Measurements from ENCODE around the gene DYNC1LI1.
"Not testable (repeated sequence)": the region's sequence is repeated elsewhere in the genome, so short reads cannot be mapped to it uniquely, and the experiment has no call there.

Gene DYNC1LI1

GRCh38 chr3:32578669-32579068 is 8.0 kb upstream of the DYNC1LI1 start:
- DNase-seq, result not testable (repeated sequence)

DNA sequence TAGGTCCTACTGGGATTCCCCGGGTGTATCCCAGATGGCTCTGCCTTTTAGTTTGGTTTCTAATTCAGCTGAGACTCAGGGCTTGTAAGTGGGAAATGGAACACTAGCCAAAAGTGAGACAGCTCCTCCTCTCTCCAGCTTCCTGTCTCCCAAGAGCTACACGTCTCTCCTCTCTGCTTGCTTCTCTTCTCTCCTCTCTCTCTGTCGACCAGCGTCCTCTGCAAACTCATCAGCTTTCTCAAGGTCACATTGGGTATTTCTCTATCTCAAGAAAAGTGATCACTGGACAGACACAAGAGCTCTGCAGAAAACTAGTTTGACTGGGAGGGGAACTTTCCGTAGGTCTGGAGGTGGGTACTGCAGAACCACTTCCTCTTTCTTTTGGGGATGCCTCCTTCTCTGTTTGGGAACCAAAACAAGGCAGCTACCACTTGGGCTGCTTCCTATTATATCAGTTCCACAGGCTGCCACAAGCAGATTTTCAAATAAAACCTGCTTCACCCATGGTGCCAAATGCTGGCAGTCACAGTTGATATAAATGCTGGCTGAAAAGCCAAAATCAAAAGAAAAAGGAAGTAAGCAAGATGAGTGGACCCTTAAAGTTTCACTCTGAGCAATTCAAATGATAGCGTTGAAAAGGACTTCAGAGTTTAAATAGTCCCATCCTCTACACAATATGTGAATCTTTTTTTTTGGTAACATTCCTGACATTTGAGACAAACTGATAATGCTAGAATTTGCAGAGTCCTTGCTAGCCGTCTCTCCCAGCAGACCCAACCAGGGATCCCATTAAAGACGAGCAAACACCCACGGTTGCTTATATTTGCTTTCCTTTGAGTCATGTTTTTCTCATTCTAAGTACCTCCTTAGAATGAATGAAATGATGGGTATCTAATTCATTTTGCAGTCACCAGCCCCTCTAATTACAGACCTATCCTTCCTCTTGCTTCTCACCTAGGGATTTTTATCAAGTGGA is 7.2 kb upstream of the DYNC1LI1 start:
- DNase-seq, result peak; percentile 89

DNA sequence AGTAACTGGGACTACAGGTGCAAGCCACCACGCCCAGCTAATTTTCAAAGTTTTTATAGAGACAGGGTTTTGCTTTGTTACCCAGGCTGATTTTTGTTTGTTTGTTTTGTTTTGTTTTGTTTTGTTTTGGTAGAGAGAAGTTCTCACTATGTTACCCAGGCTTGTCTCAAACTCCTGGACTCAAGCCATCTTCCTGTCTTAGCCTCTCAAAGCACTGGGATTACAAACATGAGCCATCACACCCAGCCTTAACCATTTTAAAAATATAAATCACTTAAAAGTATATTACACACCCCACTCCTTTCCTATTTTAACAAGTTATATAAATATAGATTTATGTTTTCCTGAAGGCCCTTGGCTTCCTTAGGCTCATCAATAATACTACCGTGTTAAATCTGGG is 6.5 kb upstream of the DYNC1LI1 start:
- DNase-seq, result no peak

- peak; percentile 52 for DNase-seq
Observed at GRCh38 chr3:32575451-32576113, 4.9 kb upstream of the DYNC1LI1 start.

DNA sequence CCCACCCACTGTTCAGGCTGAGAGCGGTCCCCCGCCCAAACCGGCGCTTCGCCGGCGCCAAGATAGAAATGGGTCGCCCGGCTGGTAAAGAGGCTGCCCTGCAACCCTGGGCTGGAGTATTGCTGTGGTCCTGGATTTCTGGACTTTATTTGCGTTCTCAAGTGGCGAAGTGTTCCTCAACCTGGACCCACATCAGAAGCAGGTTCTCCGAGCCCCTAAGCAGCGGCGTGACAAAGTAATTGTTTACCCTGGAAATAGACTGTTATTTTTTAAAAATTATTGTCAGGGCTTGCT is 481 bp upstream of the DYNC1LI1 start:
- DNase-seq, result no peak

DNA sequence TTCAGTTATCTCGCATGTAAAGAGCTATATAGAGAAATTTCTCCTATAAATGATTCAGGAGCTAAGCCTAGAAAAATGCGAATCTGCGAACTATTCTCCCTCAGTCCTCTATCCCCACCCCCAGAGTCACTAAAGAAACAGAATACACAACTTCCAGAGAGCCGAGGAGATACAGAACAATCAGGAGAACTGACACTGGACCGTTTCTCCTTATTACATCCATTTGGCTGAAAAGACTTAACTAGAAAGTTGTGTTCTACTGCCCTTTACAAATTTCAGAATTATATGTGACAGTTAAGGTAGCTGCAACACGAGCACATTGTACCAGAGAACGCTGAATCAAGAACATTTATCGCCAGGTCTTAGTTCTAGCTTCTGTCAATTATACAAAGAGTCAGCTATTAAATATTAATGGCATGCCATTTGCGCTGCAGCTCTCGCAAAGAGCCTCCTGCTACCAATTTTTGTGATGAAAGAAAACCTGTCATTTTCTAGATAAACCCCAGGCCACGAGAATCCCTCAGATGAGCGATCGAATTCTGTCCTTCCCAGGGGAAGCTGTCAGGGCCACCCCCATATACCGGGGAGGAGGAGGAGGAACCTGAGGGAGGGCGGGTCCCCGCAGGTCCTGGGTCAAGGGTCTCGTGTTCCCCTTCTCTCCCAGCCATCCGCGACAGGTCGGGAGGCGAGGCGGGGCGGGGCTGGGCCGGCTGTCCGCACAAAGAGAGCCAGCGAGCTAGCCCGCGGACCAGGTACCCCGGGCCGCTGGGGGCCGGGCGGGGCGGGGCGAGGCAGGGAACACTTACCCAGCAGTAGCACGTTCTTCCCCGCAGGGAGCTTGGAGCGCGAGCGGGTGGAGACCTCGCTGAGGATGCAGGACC is 878 bp downstream of the DYNC1LI1 start:
- no peak for DNase-seq

- no peak for DNase-seq
Observed at GRCh38 chr3:32568953-32569352, 1.7 kb downstream of the DYNC1LI1 start.

DNA sequence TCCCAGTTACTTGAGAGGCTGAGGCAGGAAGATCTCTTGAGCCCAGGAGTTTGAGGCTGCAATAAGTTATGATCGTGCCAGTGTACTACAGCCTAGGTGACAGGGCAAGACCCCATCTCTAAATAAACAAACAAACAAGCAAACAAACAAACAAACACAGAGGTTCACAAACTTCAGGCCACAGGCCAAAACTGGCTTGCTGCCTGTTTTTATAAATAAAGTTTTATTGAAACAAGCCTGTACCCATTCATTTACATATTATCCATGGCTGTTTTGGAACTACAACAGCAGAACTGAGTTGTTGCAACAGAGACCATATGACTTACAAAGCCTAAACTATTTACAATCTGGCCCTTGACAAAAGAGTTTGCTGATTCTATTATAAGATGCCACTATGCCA is 6.5 kb downstream of the DYNC1LI1 start:
- DNase-seq, result no peak

GRCh38 chr3:32562640-32563039 is 8.0 kb downstream of the DYNC1LI1 start:
- no peak for DNase-seq

DNA sequence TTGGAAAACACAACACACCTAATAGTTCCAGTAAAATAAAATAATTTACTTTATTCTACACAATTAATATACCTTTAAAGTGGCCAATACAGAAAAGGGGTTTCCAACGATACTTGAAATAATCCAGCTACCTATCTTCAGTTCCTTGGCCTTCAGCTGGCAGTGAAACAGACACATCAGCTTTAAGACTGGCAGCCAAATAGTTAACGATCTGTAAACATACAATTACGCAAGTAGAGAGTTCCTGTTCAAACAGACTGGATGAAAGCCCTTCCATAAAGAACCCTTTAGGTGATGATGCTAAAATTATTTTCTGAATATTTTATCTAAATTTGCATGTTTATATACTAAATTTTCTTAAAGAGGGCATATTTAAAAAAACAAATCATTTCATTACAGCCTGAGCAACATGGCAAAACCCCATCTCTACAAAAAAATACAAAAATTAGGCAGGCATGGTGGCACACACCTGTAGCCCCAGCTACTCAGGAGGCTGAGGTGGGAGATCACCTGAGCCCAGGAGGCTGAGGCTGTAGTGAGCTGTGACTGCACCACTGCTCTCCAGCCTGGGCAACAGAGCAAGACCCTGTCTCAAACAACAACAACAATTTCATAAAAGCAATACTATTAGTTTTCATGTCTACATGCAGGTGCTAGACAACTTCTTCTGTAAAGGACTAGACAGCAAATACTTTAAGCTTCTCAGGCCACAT is 12.9 kb downstream of the DYNC1LI1 start:
- DNase-seq, result no peak

- DNase-seq, result no peak
Observed at GRCh38 chr3:32556332-32556731, 14.3 kb downstream of the DYNC1LI1 start.

DNA sequence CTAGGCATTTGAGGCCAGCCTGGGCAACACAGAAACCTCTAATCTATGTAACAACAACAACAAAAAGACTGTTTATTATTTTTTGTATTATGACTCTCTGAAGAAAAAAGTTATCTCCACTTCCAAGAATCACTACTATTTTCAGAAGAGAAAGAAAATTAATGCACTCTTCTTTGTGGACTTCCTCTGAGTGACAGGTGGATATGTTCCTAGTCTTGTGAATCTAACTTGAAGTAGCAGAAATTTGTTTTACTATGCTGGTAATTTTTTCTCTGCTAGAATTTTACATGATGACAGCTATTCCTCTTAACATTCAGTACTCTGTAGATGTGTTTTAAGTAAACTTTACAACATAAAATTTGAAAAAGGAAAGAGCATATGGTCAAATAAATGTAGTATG is 16.7 kb downstream of the DYNC1LI1 start:
- DNase-seq, result no peak

DNA sequence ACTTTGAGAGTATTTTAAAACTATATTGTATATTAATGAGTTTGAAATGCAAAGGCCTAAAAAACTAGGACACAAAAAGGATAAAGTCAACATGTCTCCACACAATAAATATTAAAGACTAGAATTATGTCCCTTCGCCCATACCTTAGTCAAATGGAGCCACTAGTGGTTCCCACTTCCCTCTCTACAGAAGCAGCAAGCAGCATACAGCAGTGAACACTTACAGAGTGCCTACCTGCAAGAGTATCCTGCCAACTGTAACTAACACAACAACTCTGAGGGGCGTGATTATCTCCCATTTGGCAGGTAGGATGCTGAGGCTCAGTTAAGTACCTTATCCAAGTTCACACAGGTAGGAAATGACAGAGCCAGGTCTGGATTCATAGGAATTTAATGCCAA is 17.2 kb downstream of the DYNC1LI1 start:
- DNase-seq, result no peak

GRCh38 chr3:32552013-32552412 is 18.6 kb downstream of the DYNC1LI1 start:
- no peak for DNase-seq

DNA sequence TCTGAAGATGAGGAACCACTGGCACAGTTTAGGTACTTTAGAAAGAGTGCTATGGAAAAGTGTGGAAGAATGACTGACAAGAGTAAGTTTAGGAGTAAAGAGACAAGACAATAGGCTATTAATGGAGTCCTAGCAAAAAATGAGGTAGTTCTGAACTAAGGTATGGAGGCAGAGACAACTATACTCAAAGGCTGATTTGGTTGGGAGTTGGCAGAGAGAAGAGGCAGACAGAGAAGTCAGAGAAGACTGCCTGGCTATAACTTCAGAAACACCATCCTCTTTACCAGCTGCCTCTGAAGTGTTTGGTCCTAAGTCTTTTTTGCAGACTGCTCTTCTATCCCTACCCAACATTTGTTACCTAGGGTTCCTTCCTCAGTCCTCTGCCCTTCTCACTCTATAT is 19.2 kb downstream of the DYNC1LI1 start:
- DNase-seq, result no peak

DNA sequence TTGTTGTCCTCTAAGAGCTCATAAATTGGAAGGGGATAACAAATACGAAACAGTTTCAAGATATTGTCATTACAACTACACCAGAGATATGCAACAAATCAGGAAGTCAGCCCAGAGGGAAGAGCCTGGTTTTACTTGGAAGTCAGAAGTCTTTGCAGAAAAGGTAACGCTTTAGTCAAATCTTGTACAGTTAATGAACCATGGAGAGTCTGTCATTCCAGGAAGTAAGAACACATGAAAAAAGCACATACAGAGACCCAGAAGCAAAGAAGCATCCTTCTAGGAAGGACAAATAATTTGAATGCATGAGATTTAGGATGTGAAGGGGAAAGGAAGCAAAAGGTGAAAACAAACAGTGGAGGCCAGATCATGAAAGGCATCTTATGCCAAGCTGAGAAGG is 19.6 kb downstream of the DYNC1LI1 start:
- DNase-seq, result no peak

GRCh38 chr3:32545305-32545704 is 25.4 kb downstream of the DYNC1LI1 start:
- DNase-seq, result no peak

DNA sequence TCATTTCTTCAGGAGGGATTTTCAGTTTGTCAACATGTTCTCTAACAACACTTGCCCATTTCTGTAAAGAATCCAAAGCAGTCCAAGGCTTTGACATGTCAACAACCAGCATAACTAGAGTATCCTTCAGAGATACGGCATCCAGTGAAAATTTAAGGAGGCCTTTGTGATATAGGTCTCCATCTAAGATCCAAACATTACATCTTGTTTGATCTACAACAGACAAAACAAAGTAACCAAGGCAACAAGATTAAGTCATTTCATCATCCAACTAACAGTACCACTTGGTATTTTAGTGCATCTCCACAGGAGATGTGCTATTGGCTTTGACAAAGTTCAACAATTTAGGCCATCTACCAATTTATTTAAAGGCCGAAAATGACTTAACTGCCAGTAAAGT is 25.8 kb downstream of the DYNC1LI1 start:
- DNase-seq, result no peak

GRCh38 chr3:32542807-32543206 is 27.9 kb downstream of the DYNC1LI1 start:
- DNase-seq, result no peak

GRCh38 chr3:32540899-32541298 is 29.8 kb downstream of the DYNC1LI1 start:
- DNase-seq, result no peak

DNA sequence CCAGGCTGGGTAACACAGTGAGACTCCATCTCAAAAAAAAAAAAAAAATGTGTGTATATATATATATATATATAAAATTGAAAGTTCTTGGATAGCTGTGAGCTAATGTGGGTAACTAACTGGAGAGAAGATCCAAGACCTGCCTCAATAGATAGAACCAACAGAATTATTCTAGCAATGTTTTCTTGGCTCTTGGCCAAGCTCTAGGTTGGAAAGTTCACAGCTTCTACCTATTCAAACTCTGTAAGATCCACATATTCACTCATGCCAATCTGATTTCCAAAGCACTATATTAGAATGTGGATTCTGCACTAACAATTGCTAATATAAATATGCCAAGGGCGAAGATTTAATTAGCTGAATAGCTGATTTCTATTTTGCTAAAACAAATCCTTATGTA is 38.2 kb downstream of the DYNC1LI1 start:
- no peak for DNase-seq

DNA sequence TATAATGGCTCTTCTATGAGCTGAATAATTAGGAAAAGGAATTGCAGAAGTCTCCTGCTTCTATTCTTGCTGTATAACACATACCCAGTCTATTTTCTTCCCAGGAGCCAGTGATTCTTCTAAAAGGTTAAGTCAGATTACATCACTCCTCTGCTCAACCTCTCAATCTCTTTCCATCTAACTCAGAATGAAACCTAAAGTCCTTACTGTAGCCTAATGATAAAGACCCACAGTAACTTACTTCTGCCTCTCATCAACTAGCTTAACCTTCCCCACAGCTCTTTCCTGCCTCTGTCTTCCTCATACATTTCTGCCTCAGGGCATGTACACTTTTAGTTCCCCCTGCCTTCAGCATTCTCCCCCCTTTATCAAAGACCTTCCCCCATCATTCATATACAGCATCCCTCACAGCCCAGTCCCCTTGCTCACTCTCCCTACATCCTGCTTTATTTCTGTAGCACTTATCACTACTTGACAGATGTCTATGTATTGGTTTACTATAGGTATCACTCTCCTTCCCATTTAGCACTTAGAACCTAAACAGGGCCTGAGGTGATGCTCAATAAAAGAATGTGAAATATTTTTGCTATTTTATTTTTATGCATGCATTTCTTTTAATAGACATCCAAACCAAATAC is 39.5 kb downstream of the DYNC1LI1 start:
- no peak for DNase-seq

Data from SIG-M5 (cell line).